HG03196 (cell line): Measurements from ENCODE around the gene SLC35C1.
"Not testable (repeated sequence)": the region's sequence is repeated elsewhere in the genome, so short reads cannot be mapped to it uniquely, and the experiment has no call there.

ENCODE experiments used
- ATAC-seq: cut with Tn5 transposase; IDR thresholded peaks from one replicate; pipeline ENCODE4 v1.9.1; 2021; ENCODE audit not compliant: unreplicated experiment

The SLC35C1 gene

GRCh38 chr11:45809456-45810395, 4.8 kb downstream of the SLC35C1 start:
- no peak for ATAC-seq

DNA sequence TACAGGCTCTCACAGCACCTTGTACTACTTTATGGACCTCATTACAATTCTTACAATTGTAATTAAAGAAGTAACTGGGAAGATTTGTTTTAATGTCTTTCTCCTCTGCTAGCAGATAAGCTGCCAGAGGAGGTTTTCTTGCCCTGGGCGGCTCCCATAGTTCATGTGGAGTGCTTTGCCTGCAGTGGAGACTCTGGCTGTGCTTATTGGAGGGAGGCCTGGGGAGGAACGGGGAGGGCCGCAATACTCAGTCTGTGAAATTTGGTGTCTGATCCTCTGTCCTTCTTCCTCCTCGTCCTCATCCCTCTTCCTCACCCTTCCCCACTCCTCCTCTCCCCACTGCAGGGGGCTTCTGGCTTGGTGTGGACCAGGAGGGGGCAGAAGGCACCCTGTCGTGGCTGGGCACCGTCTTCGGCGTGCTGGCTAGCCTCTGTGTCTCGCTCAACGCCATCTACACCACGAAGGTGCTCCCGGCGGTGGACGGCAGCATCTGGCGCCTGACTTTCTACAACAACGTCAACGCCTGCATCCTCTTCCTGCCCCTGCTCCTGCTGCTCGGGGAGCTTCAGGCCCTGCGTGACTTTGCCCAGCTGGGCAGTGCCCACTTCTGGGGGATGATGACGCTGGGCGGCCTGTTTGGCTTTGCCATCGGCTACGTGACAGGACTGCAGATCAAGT, 5.6 kb downstream of the SLC35C1 start:
- no peak for ATAC-seq

GRCh38 chr11:45811109-45811435, 6.1 kb downstream of the SLC35C1 start:
- ATAC-seq = no peak

- ATAC-seq = no peak
Measured at GRCh38 chr11:45811571-45812290, 6.8 kb downstream of the SLC35C1 start.

DNA sequence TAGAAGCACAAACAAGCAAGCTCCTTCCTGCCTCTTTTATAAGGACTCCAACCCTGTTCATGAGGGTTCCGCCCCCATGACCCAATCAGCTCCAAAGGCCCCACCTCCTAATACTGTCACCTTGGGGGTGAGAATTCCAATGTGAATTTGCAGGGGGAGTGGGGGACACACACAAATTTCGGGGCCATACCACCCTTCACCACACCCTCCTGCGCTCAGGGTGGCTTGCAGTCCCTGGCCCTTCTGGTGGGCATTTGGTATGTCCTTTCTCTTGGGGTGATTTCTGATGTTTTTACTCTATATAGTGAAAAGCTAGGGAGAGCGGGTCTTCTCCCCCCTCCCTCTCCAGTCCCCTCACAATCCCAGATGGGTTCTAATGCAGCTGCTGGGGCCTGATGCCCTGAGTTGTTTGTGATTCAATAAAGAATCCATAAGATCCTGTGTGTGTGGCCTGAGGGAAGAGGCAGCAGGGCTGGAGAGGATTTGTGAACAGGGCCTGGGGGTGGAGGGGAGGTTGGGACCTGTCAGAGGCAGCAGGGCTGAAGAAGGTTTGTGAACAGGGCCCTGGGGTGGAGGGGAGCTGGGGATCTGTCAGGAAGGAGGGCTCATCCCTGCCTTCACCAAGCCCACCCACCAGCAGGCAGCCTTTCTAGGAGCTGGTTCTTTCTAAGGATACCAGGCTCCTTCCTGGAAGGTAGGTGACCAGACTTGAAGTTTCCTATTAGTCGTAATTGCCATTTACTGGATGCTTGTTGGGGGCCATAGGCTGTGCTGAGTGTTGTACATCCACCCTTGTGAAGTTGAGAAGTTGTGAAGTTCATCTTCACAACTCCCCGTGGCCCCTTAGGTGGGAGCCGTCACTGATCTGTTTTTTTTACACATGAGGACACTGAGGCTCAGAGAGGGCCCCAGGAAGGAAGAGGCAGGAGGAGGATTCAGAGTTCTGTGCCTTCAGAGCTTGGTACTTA, 7.9 kb downstream of the SLC35C1 start:
- ATAC-seq = no peak

- ATAC-seq = no peak
Measured at GRCh38 chr11:45815747-45816146, 10.8 kb downstream of the SLC35C1 start.

DNA sequence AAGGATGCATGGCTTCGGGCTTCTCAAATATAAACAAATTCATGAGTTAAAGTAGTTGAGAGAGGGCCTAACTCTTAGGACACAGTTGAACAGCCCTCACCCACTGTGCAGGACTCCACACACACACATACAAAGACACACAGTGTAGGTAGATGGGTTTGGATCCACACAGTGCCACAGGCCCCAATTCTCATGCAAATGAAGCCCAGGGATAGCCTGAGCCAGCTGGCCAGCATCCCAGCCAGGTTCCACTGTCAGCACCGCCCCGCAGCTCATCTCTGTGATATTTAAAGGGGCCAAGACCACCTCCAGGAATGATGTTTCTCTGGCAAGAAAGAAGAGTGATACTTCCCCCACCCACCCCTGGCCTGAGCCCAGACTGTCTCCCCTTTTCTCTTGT, 11.7 kb downstream of the SLC35C1 start:
- ATAC-seq = no peak

DNA sequence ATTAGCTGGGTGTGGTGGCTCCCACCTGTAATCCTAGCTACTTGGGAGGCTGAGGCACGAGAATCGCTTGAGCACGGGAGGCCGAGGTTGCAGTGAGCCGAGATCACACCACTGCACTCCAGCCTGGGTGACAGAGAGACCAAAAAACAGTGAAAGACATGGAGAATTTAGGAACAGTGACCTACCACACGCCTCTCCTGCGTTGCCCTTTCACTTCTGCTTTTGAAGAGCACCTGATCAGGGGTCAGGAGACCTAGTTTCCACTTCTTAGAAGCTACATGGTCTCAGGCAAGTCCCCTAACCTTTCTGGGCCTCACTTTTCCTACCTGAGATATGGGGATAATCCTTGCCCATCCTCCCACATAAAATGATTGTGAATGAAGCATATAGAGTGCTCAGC, 12.2 kb downstream of the SLC35C1 start:
- ATAC-seq = peak; percentile 59

GRCh38 chr11:45818961-45819605, 14.1 kb downstream of the SLC35C1 start:
- no peak for ATAC-seq

- ATAC-seq = no peak
Measured at GRCh38 chr11:45820211-45820857, 15.4 kb downstream of the SLC35C1 start.

DNA sequence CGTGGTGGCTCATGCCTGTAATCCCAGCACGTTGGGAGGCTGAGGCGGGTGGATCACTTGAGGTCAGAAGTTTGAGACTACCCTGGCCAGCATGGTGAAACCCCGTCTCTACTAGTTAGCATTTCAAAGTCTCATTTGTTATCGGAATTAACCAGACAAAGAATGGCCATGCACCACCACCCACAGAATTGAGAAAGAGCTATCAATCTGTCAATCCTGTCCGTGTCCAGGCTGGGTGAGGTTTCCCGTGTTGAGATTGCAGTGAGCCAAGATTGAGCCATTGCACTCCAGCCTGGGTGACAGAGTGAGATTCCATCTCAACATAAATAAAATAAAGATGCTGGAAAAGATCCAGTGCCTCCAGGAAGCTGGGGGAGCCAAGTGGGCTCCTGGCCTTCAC, 21.5 kb downstream of the SLC35C1 start:
- not testable (repeated sequence) for ATAC-seq

- no peak for ATAC-seq
Measured at GRCh38 chr11:45827123-45827522, 22.2 kb downstream of the SLC35C1 start.

DNA sequence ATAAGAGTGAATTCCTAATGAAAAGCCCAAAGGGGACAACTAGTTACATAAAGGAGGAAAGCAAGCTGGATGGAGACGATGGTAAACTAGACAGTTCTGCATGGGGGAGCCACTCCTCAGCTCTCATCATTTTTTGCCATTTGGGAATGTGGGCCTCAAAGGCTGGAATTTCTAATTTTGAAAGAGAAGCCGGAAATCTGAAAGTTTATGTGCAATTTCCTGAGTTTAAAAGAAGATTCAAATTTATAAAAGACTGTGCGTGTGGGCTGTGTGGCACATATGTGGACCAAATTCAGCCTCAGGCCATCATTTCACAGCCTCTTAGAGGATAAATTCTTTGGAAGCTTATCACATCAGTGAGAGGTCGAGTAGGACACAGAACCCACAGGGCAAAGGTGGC, 24.0 kb downstream of the SLC35C1 start:
- no peak for ATAC-seq

DNA sequence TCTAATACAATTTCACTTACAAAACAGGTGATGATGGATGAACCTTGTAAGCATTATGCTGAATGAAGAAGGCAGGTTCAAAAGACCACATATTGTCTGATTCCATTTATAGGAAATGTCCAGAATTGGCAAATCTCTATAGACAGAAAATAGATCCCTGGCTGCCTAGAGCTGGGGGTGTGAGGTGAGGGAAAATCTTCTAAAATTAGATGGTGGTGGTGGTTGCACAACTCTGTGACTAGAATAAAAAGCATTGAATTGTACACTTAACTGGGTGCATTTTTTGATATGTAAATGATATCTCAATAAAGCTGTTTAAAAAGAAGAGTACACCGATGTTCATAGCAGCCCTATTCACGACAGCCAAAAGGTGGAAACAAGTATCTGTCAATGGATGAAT, 25.6 kb downstream of the SLC35C1 start:
- no peak for ATAC-seq

GRCh38 chr11:45832811-45833441, 28.0 kb downstream of the SLC35C1 start:
- no peak for ATAC-seq

- no peak for ATAC-seq
Measured at GRCh38 chr11:45833761-45834160, 28.8 kb downstream of the SLC35C1 start.

DNA sequence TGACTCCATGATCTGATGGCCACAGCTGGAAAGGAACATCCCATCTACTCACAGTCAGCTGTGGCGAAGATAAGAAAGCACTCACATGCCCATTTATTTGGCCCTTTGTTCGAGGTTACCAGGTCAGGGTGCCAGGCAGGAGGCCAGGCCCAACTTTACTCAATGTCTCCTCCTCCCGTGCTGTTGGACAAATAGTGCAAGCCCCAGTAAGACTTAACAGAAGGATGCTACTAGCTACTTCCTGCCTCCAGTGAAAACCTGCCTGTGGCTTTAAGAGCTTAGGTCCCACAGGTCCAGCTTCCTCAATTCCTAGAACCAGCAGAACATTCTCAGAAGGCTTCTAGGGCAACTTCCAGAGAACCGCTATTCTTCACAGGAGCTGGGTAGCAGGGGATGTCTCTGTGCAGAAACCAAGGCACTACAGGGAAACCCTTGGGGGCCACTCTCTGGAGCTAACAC, 29.4 kb downstream of the SLC35C1 start:
- no peak for ATAC-seq

- no peak for ATAC-seq
Measured at GRCh38 chr11:45839204-45839603, 34.3 kb downstream of the SLC35C1 start.

DNA sequence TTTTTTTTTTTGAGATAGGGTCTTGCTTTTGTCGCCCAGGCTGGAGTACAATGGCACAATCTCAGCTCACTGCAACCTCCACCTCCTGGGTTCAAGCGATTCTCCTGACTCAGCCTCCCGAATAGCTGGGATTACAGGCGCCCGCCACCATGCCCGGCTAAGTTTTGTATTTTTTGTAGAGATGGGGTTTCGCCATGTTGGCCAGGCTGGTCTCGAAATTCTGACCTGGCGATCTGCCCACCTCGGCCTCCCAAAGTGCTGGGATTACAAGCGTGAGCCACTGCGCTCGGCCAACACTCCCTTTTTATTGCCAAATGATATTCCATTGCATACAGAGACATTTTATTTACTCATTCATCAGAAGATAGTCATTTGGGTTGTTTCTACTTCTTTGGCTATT, 35.3 kb downstream of the SLC35C1 start:
- not testable (repeated sequence) for ATAC-seq
